Left forelimb (tissue), 1 donor: ENCODE results near the gene LRP3.
A peak's percentile ranks its signal among the peaks of the same experiment; 100 is the strongest.
"Not testable (repeated sequence)": the region's sequence is repeated elsewhere in the genome, so short reads cannot be mapped to it uniquely, and the experiment has no call there.

Source experiments
- DNase-seq: peaks from one replicate; pipeline ENCODE4 v3.0.0-alpha.2; 2018; ENCODE audit warnings: low spot score

The LRP3 gene, protein sequence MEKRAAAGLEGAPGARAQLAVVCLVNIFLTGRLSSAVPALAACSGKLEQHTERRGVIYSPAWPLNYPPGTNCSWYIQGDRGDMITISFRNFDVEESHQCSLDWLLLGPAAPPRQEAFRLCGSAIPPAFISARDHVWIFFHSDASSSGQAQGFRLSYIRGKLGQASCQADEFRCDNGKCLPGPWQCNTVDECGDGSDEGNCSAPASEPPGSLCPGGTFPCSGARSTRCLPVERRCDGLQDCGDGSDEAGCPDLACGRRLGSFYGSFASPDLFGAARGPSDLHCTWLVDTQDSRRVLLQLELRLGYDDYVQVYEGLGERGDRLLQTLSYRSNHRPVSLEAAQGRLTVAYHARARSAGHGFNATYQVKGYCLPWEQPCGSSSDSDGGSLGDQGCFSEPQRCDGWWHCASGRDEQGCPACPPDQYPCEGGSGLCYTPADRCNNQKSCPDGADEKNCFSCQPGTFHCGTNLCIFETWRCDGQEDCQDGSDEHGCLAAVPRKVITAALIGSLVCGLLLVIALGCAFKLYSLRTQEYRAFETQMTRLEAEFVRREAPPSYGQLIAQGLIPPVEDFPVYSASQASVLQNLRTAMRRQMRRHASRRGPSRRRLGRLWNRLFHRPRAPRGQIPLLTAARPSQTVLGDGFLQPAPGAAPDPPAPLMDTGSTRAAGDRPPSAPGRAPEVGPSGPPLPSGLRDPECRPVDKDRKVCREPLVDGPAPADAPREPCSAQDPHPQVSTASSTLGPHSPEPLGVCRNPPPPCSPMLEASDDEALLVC

GRCh38 chr19:33193865-33194362 lies at the start of gene LRP3:
Gene LRP3, plus strand, starts transcription at chr19:33194330. Its CDS starts 456 bp downstream, at chr19:33194786.
- DNase-seq = peak; percentile 72

DNA sequence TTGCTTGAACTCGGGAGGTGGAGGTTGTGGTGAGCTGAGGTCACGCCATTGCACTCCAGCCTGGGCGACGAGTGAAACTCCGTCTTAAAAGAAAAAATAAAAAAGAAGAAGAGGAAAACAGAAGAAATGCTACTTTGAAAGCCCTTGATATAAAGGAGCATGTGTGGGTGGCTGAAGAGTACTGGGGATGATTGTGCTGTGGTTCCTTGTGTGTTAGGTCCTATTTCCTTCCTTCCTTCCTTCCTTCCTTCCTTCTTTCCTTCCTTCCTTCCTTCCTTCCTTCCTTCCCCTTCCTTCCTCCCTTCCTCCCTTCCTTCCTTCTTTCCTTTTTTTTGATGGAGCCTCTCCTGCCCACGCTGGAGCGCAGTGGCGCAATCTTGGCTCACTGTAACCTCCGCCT lies 47.9 kb upstream of the LRP3 start:
- no peak for DNase-seq

DNA sequence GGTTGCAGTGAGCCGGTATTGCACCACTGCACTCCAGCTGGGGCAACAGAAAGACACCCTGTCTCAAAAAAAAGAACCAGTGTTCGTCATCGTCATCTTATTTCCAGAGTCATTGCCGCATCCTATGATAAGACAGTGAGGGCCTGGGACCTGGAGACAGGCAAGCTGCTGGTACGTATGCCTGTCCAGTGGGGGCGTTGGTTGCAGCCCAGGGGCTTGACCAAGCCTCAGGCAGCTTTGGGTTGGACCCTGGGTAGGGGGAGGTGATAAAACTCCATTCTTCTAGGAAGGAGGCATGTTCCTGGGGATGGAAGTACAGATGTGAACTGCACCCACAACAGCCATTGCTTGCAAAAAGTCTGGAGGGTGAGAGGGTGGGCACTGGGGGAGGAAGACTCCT lies 46.6 kb upstream of the LRP3 start:
- DNase-seq = no peak

DNA sequence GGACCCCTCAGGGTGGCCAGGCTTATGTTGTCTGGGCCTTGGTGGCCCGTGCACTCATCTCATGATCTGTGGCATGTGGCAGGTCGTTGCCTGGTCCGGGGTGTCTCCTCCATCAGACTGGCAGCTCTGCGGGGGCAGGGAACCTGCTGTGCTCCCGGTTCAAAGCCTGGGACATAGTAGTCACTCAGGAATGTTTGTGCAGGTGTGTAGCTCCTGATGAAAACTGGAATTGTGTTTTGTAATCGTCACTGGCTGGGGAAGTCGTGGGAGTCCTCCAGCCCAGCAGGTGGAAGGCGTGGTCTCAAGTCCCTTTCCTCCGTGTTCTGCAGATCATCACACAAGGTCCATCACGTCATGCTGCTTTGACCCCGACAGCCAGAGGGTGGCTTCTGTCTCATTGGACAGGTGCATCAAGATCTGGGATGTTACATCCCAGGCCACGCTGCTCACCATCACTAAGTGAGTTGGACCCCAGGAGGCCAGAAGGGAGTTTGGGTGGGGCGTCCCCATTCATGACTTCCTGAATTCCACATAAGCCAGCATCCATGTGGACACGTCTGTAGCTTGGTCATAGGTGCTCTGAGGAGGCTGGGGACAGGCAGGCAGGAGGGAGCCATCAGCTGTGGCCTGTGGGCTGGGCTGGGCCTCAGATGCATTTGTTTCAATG lies 43.1 kb upstream of the LRP3 start:
- DNase-seq = no peak

- DNase-seq = no peak
These were observed 42.0 kb upstream of the LRP3 start for GRCh38 chr19:33152176-33152575.

GRCh38 chr19:33152625-33153024 lies 41.5 kb upstream of the LRP3 start:
- DNase-seq = not testable (repeated sequence)

DNA sequence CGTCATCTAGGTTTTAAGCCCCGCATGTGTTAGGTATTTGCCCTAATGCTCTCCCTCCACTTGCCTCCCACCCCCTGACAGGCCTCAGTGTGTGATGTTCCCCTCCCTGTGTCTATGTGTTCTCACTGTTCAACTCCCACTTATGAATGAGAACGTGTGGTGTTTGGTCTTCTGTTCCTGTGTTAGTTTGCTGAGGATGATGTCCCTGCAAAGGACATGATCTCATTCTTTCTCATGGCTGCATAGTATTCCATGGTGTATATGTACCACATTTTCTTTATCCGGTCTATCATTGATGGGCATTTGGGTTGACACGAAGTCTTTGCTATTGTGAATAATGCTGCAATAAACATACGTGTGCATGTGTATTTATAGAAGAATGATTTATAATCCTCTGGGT lies 39.8 kb upstream of the LRP3 start:
- not testable (repeated sequence) for DNase-seq

- DNase-seq = no peak
These were observed 37.8 kb upstream of the LRP3 start for GRCh38 chr19:33156334-33156733.

DNA sequence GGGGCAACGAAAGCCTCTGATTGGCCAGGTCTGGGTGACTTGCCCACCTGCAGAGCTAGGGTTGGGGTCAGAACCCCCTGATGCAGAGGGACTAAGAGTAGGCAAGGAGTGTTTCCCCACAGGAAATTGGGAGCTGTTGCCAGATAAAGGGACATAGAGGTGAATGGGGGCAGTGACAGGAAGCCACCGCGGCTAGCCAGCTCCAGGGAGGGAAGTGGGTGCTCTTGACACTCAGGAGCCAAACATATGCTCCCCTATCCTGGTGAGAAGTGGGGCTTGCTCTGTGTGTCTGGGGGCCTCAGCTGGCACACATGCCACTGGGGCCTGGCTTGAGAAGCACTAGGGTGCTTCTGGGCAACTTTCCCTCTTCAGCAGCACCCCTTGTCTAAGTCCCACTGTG lies 36.2 kb upstream of the LRP3 start:
- DNase-seq = no peak

- DNase-seq = no peak
These were observed 35.8 kb upstream of the LRP3 start for GRCh38 chr19:33158365-33158764.

DNA sequence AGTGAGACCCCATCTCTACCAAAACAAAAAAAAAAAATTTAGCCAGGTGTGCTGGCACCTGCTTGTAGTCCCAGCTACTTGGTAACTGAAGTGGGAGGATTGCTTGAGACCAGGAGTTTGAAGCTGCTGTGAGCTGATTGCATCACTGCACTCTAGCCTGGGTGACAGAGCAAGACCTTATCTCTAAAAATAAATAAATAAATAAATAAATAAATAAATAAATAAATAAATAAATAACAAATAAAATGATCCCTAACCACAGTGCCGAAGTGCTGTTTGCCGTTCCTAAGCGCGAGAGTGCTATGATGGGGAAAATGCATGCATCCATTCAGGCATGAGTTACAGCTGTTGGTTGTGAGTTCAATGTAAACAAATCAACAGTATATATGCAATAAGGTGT lies 35.0 kb upstream of the LRP3 start:
- no peak for DNase-seq

DNA sequence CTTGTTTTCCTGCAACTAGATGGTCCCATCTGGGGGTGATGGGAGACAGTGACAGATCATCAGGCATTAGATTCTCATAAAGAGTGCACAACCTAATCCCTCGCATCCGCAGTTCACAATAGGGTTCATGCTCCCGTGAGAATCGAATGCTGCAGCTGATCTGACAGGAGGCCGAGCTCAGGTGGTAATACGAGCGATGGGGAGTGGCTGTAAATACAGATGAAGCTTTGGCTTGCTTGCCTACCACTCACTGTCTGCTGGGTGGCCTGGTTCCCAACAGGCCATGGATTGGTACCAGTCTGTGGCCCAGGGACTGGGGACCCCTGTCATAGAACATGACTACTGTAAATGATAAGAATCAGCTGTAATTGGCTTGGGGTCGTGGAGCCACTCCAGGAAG lies 34.2 kb upstream of the LRP3 start:
- DNase-seq = no peak

DNA sequence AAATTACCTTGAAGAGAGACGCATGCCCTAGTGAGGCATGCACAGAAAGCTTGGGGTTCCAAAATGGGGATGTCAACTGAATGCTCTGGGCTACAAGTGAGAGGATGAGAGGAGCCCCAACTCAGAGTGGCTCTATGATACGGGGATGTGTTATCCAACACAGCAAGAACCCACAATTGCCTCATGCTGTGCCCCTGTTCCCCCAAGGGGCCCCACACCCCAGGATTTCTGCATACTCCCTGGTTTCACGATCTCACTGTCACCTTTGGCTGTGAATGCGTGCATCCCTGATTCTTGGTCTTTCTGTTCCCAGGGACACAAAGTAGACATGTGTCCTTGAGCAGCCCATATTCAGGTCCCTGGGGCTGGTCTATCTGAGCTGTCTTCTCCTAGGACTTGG lies 32.9 kb upstream of the LRP3 start:
- no peak for DNase-seq

GRCh38 chr19:33163481-33163880 lies 30.6 kb upstream of the LRP3 start:
- no peak for DNase-seq

- DNase-seq = not testable (repeated sequence)
These were observed 28.1 kb upstream of the LRP3 start for GRCh38 chr19:33166037-33166436.

DNA sequence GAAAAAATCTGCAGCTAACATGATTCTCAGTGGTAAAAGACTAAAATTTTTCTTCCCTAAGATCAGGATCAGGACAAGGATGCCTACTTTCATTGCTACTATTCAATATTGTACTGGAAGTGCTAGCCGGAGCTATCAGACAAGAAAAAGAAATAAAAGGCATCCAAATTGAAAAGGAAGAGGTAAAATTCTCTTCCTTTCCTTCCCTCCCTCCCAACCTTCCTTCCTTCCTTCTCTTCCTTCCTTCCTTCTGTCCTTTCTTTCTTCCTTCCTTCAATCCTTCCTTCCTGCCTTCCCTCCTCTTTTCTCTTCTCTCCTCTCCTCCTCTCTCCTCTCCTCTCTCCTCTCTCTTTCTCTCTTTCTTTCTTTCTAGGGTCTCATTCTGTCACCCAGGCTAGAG lies 26.7 kb upstream of the LRP3 start:
- DNase-seq = no peak

- DNase-seq = no peak
These were observed 25.6 kb upstream of the LRP3 start for GRCh38 chr19:33168528-33168927.

DNA sequence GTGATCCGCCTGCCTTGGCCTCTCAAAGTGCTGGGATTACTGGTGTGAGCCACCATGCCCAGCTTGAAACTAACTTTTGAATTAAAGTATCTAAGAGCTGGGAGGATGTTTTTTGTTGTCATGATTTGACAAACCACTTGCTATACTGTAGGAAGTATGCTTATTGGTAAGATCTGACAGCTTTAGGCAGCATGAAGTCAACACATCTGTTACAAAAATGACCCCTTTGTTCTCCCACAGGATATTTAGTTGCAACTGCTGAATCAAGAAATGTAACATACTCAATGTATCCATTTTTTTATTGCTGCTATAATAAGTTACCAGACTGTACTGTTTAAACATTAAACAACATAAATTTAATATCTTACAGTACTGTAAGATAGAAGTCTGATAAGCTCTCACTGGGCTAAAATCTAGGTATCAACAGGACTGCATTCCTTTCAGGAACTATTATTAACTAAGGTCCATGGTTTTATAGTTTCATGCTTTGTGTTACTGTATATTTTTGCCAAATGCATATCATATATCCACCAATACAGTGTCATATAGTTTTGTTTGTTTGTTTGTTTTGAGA lies 22.8 kb upstream of the LRP3 start:
- no peak for DNase-seq

DNA sequence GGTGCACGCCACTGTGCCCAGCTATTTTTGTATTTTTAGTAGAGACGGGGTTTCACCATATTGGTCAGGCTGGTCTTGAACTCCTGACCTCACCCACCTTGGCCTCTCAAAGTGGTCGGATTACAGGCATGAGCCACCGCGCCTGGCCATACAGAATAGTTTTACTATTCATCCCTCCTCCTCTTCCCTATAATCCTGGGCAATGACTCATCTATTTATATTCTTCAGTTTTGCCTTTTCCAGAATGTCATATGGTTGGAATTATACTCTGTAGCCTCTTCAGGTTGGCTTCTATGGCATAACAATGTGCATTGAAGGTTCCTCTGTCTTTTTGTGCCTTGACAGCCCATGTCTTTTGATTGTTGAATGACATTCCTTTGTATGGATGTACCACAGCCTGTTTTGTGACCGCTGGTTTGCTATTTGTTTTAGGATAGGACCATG lies 22.2 kb upstream of the LRP3 start:
- no peak for DNase-seq

GRCh38 chr19:33174186-33174585 lies 19.9 kb upstream of the LRP3 start:
- DNase-seq = no peak

DNA sequence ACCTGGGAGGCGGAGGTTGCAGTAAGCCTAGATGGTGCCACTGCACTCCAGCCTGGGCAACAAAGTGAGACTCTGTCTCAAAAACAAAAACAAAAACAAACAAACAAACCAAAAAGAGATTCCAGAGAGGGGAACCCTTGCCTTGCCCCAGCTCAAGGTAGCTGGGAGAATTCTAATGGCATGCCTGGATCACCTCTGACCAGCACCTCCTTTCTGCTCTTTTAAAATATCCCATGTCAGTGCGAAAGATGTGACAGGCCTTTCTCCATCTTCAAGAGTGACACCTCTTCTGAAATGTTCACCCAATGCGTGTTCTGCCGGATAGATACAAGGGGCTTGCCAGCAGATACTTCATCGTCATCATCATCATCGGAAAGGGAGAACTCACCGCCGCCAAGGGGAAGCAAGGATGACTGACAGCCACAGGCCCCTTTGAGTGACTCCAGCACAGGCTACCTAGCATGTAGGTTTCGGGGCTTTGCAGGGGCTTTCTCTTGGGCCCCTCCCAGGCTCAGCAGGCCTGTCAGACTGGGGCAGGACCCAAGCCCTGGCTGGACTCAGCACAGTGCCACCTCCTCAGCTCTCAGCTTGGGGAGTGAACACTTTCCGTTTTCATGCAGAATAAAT lies 18.9 kb upstream of the LRP3 start:
- no peak for DNase-seq
